Measurements from ENCODE around the gene MAP2K5. TPM values are rescaled to one million over a fixed set of nuclear protein-coding genes. Genes with fewer than 3 reads are reported as not detected.
A peak's percentile ranks its signal among the peaks of the same experiment; 100 is the strongest.

The MAP2K5 gene
- total and polyA plus RNA-seq, 8 donors: 13.5 to 25.0 (median 20.8) TPM

DNA sequence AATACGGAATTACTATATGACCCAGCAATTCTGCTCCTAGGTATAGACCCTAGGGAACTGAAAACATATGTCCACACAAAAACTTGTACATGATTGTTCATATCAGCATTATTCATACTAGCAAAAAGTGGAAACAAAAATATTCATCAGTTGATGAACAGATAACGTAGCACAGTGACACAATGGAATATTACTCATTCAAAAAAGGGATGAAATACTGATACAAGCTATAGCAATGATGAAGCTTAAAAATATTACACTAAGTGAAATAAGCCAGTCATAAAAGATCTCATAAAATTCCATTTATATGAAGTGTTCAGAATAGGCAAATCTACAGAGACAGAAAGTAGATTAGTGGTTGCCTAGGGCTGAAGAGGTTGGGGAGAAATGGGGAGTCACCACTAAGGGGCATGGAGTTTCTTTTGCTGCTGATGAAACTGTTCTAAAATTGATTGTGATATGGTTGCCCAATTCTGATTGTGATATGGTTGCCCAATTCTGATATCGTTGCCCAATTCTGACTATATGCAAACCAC, 11.1 kb upstream of the MAP2K5 start:
- no peak overlapping the region for H3K4me3 ChIP-seq
- TF ChIP-seq, protein P1, sequence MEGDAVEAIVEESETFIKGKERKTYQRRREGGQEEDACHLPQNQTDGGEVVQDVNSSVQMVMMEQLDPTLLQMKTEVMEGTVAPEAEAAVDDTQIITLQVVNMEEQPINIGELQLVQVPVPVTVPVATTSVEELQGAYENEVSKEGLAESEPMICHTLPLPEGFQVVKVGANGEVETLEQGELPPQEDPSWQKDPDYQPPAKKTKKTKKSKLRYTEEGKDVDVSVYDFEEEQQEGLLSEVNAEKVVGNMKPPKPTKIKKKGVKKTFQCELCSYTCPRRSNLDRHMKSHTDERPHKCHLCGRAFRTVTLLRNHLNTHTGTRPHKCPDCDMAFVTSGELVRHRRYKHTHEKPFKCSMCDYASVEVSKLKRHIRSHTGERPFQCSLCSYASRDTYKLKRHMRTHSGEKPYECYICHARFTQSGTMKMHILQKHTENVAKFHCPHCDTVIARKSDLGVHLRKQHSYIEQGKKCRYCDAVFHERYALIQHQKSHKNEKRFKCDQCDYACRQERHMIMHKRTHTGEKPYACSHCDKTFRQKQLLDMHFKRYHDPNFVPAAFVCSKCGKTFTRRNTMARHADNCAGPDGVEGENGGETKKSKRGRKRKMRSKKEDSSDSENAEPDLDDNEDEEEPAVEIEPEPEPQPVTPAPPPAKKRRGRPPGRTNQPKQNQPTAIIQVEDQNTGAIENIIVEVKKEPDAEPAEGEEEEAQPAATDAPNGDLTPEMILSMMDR (IDR thresholded peaks at IDR 0.05): no peak
- peaks cover 0 to 6% of the 10 kb centered on the region in 2 donors for H3K36me3 ChIP-seq
- H3K27ac ChIP-seq: no peak overlapping the region
- DNase-seq (no peak), ATAC-seq (no peak)
- intact Hi-C loops (cut with DNase I): no loop called here
- H3K9me3 ChIP-seq: no peaks in the 10 kb centered on the region
- no peaks in the 10 kb centered on the region for H3K4me1 ChIP-seq
- no peaks in the 10 kb centered on the region for H3K27me3 ChIP-seq

DNA sequence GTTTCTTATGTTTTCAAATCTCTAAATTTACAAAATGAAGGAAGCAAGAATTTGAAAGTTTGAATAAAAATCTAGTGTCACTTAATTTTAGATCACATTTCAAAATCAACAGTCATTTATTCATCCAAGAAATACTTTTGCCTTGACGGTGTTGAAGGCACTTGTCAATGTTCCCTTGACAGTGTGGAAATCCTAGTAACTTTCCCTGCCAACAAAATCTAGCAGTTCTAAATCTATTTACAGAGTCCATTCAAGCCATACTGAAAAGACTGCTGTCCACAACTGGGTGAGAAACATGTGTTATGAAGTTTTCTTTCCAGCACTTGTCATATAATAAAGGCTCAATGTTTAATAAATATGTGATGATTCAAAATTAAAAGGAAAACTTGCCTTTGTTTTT, 8.6 kb upstream of the MAP2K5 start:
- ATAC-seq (no peak), DNase-seq (no peak)
- H3K4me3 ChIP-seq: no peak overlapping the region
- H3K36me3 ChIP-seq: no peaks in the 10 kb centered on the region
- TF ChIP-seq, protein P1 (IDR thresholded peaks at IDR 0.05): no peak
- H3K27ac ChIP-seq: no peak overlapping the region
- H3K27me3 ChIP-seq: no peaks in the 10 kb centered on the region
- intact Hi-C loops (cut with DNase I): no loop called here
- no peaks in the 10 kb centered on the region for H3K4me1 ChIP-seq
- H3K9me3 ChIP-seq: no peaks in the 10 kb centered on the region

DNA sequence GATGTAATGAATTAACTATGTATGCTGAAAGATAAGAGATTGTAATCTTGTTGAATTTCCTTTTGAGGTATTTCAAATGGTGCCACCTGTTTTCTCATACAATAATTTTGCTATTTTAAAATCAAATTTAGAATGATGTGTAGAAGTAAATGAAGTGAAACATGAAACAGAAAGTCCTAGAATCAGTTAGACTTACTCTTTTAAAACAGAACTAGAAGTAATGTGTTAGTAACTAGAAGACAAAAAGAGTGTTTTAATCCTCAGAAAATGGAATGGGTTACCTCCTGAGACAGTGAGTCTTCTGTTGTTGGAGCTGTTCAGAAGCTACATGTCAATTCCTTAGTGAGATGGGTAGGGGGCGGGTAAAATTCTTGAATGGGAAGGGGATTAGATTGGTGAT, 8.1 kb upstream of the MAP2K5 start:
- H3K4me1 ChIP-seq: no peaks in the 10 kb centered on the region
- DNase-seq (no peak), ATAC-seq (no peak)
- TF ChIP-seq, protein P1 (IDR thresholded peaks at IDR 0.05): no peak
- no peaks in the 10 kb centered on the region for H3K36me3 ChIP-seq
- no peaks in the 10 kb centered on the region for H3K9me3 ChIP-seq
- no peak overlapping the region for H3K27ac ChIP-seq
- no peaks in the 10 kb centered on the region for H3K27me3 ChIP-seq
- H3K4me3 ChIP-seq: no peak overlapping the region
- intact Hi-C loops (cut with DNase I): no loop called here

DNA sequence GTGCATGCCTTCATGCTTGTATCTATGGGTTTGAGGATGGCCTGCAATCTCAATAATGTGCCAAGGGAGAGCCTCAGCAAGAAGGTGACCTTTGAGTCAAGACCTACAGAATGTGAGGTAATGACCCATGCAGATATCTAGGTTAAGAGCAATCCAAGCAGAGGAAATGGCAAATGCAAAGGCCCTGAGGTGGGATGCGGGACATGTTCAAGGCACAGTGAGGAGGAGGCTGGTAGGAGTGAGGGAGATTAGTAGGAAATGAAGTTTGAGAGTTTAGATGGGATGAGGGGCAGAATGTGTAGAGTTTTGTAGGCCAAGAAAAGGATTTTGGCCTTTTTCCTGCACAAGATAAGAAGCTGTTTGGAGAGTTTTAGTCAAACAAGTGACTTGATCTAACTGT, 4.7 kb upstream of the MAP2K5 start:
- Histone ChIP-seq H3K36me3 (no peaks in the 10 kb centered on the region), H3K9me3 (no peaks in the 10 kb centered on the region), H3K4me1 (peaks cover 6 to 10% of the 10 kb centered on the region in 2 donors), H3K4me3 (no peak overlapping the region), H3K27ac (no peak overlapping the region), H3K27me3 (no peaks in the 10 kb centered on the region)
- intact Hi-C loops (cut with DNase I): no loop called here
- DNase-seq (no peak), ATAC-seq (no peak)
- TF ChIP-seq, protein P1 (IDR thresholded peaks at IDR 0.05): no peak

DNA sequence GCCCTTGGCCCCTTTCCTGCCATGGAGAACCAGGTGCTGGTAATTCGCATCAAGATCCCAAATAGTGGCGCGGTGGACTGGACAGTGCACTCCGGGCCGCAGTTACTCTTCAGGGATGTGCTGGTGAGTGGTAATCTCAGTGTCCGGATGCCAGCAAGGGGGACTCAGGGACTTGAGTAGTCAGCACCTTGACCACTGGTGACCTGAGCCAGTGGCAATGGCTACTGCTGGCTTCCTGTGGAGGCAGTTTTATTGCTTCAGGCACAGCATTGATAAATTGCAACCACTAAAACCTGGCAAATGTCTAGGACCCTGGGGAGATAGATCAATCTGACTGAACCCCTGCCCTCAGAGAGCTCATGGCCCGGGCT, 830 bp downstream of the MAP2K5 start:
- peak overlapping the region; percentile 68 to 78 for H3K4me3 ChIP-seq
- ATAC-seq: peak; percentile 5
- no peak for DNase-seq
- intact Hi-C loops (cut with DNase I): no loop called here
- H3K4me1 ChIP-seq: peaks cover 13 to 35% of the 10 kb centered on the region in 2 donors
- TF ChIP-seq, protein P1 (IDR thresholded peaks at IDR 0.05): no peak
- H3K9me3 ChIP-seq: no peaks in the 10 kb centered on the region
- H3K27ac ChIP-seq: peak overlapping the region; percentile 83 to 87
- no peaks in the 10 kb centered on the region for H3K27me3 ChIP-seq
- H3K36me3 ChIP-seq: peaks cover 0 to 13% of the 10 kb centered on the region in 2 donors

Data from left lung (tissue), 10 donors.